Non-pigmented ciliary epithelial cell (primary cell): ENCODE data around the gene LTBP1.
"Not testable (repeated sequence)": the region's sequence is repeated elsewhere in the genome, so short reads cannot be mapped to it uniquely, and the experiment has no call there.

Source experiments
- DNase-seq: peaks from one replicate; pipeline ENCODE4 v3.0.0-alpha.2; 2010; ENCODE audit warnings: low read depth

The LTBP1 gene

GRCh38 chr2:33383855-33384598 is 437.3 kb downstream of the LTBP1 start:
- no peak for DNase-seq

- DNase-seq: no peak
Measured at GRCh38 chr2:33384599-33384961, 437.8 kb downstream of the LTBP1 start.

GRCh38 chr2:33388996-33389395 is 442.2 kb downstream of the LTBP1 start:
- DNase-seq: no peak

DNA sequence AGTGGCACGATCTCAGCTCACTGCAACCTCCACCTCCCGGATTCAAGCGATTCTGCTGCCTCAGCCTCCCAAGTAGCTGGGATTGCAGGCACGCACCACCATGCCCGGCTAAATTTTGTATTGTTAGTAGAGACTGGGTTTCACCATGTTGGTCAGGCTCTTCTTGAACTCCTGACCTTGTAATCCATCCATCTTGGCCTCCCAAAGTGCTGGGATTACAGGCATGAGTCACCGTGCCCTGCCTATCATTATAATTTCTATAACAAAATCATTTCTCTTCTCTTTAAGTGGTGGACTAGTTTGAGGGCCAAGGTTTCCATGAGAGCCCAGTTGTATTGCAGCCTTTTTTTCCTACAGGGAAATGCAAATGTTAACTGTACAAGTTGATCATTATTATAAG is 442.9 kb downstream of the LTBP1 start:
- not testable (repeated sequence) for DNase-seq

- no peak for DNase-seq
Measured at GRCh38 chr2:33391529-33392255, 444.9 kb downstream of the LTBP1 start.

DNA sequence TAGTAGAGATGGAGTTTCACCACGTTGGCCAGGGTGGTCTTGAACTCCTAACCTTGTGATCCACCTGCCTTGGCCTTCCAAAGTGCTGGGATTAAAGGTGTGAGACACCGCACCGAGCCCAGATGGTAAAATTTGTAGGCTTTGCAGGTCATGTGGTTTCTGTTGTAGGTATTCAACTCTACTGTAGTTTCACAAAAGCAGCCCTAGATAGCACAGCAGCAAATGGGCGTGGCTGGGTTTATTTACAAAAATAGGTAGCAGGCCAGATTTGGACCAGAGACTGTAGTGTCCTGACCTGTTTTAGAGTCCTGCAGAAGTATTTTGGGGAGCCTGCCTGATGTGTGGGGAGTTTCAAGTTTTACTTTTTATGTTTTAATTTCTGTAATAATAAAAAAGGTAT is 445.6 kb downstream of the LTBP1 start:
- DNase-seq: no peak

- DNase-seq: no peak
Measured at GRCh38 chr2:33395034-33395433, 448.3 kb downstream of the LTBP1 start.

- no peak for DNase-seq
Measured at GRCh38 chr2:33395655-33396249, 449.0 kb downstream of the LTBP1 start.

- DNase-seq: no peak
Measured at GRCh38 chr2:33404321-33404720, 457.6 kb downstream of the LTBP1 start.

GRCh38 chr2:33406622-33407021 is 459.9 kb downstream of the LTBP1 start:
- DNase-seq: no peak

- DNase-seq: no peak
Measured at GRCh38 chr2:33408109-33408508, 461.4 kb downstream of the LTBP1 start.

DNA sequence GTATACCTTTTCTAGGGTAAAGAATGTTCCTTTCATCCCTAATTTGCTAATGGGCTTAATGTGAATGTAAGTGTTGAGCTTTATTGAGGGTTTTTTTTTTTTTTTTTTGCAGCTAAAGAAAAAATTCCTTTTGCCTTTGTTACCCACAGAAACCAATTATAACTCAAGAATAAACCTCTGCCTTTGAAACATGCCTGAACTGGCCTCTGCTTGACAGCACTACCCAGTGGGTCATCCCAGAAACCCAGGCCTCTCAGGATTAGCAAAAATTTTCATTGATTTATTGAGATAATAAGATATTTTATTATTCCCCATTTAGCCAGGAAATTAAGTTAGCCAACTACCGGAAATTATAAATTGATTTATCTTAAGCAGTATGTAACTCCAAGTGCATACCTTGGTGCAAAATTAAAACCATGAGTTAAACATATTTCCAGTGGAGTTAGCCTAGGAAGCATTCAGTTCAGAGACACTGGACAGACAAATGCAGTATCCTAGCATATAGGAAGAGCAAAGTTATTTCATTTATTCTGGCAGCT is 462.7 kb downstream of the LTBP1 start:
- no peak for DNase-seq

DNA sequence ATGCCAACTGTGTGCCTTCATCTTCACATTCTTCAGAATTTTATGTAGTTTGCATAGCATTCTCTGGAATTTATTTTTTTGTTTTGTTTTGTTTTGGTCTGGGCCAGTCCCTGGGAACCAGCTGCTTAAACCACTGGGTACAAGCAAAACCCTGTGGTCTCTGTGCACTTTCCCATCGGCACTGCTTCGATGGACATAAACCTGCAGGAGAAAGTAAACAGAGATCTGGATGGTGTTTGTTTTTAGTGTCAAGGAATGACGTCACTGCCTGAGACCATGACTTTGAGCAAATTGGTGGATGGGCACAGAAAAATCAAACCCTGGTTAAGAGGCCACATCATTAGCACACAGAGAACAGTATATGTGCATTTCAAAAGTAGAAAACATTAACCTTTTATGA is 465.0 kb downstream of the LTBP1 start:
- DNase-seq: no peak

GRCh38 chr2:33412920-33413319 is 466.2 kb downstream of the LTBP1 start:
- DNase-seq: no peak

- no peak for DNase-seq
Measured at GRCh38 chr2:33419581-33420200, 472.9 kb downstream of the LTBP1 start.

DNA sequence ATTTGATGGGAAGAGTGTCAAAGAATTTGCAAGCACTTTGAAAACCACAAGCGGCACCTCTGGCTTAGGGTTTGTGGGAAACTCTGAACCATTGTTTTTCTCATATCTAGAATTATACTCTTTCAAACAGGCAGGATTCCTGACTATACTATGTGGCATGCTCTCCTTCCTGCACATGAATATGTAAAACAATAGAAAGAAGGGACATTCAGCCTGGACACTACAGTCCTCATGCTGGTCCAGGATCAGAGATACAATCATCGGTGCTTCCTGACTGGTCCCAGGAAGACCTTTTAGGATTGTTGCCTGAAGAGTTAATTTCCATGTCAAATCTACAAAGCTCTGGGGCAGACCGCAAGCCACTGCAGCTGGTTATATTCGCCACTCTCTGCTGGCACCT is 474.0 kb downstream of the LTBP1 start:
- DNase-seq: no peak

DNA sequence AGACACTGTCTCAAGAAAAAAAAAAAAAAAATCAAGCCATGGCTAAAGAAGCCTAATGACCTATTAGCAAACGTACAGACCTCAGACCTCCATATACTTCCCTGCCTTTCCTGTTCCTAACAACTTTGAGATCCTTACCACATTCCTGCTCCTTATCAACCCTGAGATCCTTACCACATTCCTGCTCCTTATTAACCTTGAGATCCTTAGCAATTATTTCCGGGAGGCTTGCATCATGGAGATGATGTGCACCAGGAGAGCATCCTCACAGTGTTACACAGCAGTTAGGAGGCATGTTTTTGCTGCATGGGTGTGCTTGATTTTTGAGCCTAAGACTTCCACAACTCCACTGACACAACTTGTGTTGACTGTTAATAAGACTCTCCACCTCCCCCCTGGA is 475.1 kb downstream of the LTBP1 start:
- no peak for DNase-seq

DNA sequence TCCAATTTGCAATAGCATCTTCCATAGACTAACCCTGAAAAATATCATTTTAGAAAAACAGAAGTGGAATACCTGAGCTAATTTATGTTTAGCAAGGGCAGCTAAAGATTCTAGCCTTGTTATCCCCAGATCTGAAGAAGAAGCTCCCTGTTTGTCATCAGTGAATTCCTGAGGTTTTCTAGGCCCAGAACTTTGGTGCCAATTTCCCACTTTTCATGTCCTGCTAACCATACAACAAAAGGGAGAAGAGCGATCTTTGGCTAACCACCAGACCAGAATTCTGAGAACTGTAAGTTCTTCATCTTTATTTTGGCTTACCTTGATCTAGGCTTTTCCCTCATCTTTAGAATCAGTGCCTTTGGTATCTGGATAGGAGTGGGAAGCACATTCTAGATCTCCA is 478.4 kb downstream of the LTBP1 start:
- DNase-seq: no peak

DNA sequence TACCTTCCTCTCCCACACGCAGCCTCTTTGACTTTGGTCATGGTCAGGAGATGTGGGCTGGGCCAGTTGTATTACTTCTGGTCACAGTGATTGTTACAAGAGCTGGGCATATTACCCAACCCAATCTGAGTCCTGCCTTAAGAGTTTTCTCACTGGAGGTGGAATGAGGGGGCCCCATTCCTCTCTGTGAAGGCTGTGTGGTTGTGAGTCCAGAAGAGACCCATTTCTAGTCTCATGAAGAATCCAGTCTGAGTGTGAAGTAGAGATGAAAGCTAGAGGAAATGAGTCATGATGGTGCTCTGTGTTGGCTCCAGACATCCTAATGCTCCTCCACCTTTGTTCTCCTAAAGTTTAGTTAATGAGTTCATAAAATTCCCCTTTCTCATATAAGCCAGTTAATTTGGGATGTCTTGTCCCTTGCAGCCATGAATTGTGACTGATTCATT is 478.9 kb downstream of the LTBP1 start:
- no peak for DNase-seq

GRCh38 chr2:33426666-33427231 is 480.0 kb downstream of the LTBP1 start:
- no peak for DNase-seq

DNA sequence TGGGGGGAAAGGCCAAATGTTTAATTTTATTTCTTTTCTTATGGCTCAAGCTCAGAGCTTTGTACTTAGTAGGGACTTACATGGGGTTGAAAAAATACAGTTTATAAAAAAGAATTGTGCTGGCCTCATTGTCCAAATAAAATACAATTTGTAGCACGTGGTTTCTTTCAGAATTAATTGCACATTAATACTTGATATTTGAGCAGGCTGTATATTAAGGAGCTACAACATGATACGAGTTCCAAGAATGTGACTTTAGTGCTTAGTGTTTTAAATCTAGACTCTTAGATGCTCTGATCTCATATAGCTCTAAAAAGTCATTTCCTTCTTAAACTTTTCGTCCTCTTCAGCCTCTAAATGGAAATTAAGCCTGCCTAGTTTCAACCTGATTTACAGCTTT is 483.3 kb downstream of the LTBP1 start:
- DNase-seq: no peak

GRCh38 chr2:33430856-33431255 is 484.1 kb downstream of the LTBP1 start:
- no peak for DNase-seq
